ENCODE measurements around the gene ERBIN.

GRCh38 chr5:65954200-65954599 is 27.8 kb downstream of the ERBIN start:
- TF ChIP-seq POLR2A (IDR thresholded peaks at IDR 0.05; ENCODE audit: low read length) (no peak), SMC3 (IDR thresholded peaks at IDR 0.05) (no peak), PBX3 (IDR thresholded peaks at IDR 0.05) (no peak), CTCF (IDR thresholded peaks at IDR 0.05) (no peak), HOXA7 (CRISPR knock-in tag; IDR thresholded peaks at IDR 0.05) (no peak), REST (IDR thresholded peaks at IDR 0.05) (no peak), RARB (CRISPR knock-in tag; IDR thresholded peaks at IDR 0.05) (no peak), NPAS2 (CRISPR knock-in tag; IDR thresholded peaks at IDR 0.05; ENCODE audit: borderline replicate concordance) (no peak), MYC (IDR thresholded peaks at IDR 0.05; ENCODE audit: borderline replicate concordance, low read length) (no peak), EP300 (IDR thresholded peaks at IDR 0.05) (no peak), ZSCAN20 (CRISPR knock-in tag; IDR thresholded peaks at IDR 0.05) (no peak), PHF8 (IDR thresholded peaks at IDR 0.05; ENCODE audit: borderline replicate concordance, low read depth) (no peak), CEBPB (IDR thresholded peaks at IDR 0.05) (no peak)

All from A549 (cell line).